Astrocyte of the hippocampus (primary cell): ENCODE data around the gene BHLHE23.

Experiments used
- DNase-seq: peaks from one replicate; pipeline ENCODE4 v3.0.0; 2011; ENCODE audit warnings: low read depth, low spot score

The BHLHE23 gene

DNA sequence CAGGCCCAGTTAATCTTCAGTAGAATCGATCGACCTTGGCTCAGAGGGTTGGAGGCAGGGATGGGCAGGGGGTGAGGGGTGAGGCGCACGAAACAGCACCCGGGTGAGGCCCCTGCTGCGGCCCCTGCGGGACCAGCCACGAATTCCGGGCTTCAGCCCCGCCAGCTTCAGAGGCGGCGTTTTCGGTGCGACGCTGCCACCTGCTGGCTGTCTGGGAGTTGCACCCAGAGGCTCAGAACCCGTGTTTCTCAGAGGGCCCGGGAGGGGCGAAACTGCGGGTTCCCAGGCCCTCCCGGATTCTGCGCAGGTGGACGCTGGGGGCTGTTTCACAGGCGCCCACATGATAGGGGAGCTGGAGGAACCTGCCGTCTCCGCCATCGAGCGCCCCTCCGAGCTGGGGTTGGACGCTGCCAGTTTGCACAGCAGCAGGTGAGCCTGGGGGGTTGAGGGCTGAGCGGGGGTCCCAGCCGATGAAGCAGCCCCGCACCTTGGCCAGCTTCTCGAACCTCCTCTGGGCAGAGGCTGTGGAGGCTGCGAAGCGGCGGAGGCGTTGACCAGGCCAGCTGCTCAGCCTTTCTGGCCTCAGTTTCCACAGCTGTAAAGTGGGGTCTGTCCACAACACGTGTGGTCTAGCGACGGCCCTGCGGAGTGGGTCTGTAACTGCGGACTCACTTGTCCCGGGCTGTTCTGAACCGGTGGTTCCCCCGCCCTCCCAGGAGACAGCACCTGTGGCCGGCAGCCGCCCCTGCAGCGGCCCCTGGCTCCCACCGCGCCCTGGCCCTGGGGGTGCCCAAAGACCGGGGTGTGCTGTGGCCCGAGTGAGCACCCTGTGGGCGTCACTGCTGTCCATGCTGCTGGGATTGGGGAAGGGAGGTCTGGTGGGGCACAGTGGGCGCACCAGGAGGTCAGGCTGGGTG lies 2.5 kb upstream of the BHLHE23 start:
- peak; percentile 85 for DNase-seq

- no peak for DNase-seq
Measured at GRCh38 chr20:63008541-63009044, 1.8 kb upstream of the BHLHE23 start.

DNA sequence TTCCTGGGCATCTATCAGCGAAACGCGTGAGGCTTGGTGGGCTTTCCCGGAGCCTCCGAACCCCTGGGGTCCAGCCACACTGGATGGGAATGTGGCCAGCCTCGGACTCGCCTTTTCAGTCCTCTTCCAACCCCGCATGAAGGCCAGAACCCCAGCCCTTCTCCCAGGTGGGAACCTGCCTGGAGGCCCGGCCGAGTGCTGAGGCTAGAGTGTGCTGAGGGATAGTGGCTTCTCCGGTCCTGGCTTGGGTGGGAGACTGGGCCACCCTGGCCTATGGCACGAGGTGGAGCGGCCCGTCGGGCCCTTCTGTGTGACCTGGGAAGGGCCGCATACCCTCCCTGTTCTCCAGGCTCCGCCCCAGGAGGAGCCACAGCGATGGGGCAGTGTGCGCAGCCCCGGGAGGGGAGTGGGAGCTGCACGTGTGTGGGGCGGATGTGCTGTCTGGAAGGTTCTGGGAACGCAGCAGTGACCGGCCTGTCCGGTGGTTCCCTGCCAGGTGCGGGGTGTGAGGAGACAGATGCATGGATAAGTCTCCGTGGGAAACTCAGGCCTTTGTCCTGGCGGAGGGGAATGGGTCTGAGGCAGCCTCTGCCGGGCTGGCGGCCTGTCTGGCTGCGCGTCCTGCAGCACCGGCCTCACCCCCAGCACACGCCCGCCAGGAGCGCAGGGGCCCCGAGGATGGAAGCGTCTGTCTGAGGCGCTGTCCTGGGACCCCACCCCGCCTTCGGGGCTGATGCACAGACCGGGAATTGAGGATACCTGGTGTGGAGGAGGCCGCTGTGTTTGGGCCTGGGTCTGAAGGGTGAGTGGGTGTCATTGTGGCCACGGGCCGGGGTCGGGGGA lies 1.1 kb upstream of the BHLHE23 start:
- DNase-seq: no peak

- no peak for DNase-seq
Measured at GRCh38 chr20:63007360-63007645, 539 bp upstream of the BHLHE23 start.

- DNase-seq: peak; percentile 34
Measured at GRCh38 chr20:63005862-63006539, 763 bp downstream of the BHLHE23 start.

GRCh38 chr20:63005365-63005861 lies 1.4 kb downstream of the BHLHE23 start:
- peak; percentile 18 for DNase-seq

GRCh38 chr20:63004607-63005364 lies 2.0 kb downstream of the BHLHE23 start:
- DNase-seq: no peak

DNA sequence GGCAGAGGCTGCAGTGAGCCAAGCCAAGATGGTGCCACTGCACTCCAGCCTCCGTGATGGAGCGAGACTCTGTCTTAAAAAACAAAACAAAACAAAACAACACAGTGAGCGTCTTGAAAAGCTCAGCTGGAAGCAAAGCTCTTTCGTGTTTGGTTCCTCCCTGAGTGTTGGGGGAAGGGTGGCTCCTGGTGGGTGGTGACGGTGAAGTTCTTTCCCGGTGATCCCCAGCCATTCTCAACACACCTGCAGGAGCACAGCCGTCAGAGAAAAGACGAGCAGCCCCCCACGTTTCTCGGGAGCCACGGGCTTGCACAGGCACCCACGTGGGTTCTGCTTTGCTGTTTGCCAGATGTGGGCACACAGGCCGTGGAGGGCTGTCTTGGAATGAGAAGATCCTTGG lies 3.2 kb downstream of the BHLHE23 start:
- no peak for DNase-seq

DNA sequence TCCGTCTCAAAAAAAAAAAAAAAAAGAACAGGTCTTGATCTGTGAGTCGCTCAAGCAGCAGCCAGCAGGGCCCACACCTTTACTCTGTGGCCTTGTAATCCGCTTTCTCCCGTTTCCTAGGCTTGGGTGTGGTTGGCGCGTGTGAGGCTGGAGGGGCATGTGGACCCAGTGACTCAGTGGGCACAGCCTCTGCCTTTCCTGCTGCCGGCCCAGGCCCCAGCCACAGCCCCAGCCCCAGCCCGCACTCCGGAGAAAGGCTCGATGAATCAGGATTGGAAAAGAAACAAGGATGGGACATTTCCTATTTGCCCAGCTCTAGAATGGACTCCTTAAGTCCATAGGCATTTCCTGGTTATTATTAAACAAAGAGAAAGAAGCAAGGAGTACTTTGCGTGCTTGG lies 4.3 kb downstream of the BHLHE23 start:
- DNase-seq: no peak

GRCh38 chr20:63000958-63001357 lies 5.8 kb downstream of the BHLHE23 start:
- DNase-seq: no peak

GRCh38 chr20:63000036-63000435 lies 6.7 kb downstream of the BHLHE23 start:
- DNase-seq: no peak

- DNase-seq: no peak
Measured at GRCh38 chr20:62999580-62999979, 7.2 kb downstream of the BHLHE23 start.

DNA sequence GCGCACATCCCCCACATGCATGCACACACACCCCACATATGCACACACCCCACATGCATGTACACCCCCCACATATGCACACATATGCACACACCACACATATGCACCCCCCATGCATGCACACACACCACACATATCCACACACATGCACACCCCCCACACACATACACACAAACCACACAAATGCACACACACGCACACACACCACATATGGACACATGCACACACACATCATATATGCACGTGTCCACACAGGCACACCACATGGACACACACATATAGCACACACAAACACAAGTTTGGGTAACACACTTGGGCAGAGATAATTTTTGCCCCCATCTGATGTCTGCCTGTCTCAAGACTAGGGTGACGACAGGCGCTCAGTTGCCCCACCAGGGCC lies 8.3 kb downstream of the BHLHE23 start:
- DNase-seq: no peak

DNA sequence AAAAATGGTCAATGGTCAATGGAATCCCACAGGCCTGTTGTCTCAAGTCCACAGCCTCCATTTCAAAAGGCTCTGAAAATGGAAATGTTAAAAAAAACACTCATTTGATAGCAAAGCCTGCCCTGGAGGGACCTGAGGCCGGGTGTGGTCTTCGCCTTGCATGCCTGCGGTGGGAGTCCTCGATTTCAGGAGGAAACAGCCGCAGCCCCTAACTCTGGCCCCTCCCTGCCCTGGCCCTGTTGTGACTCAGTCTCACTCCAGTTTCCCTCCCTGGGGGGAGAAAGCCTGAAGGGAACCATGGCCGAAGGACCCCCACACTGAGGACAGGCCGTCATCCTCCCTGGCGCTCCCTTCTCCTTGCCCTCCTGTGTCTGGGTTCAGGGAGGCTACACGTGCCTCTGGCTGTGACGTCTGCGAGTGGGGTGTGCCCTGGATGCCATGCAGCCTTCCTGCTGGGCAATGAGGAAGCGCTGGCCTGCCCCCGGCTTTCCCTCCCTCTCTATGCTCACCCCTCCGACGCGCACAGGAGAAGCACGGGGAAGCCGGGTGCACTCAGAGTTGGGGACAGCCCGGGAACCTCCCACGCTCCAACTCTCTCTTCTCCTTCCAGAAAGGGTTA lies 9.2 kb downstream of the BHLHE23 start:
- DNase-seq: no peak

DNA sequence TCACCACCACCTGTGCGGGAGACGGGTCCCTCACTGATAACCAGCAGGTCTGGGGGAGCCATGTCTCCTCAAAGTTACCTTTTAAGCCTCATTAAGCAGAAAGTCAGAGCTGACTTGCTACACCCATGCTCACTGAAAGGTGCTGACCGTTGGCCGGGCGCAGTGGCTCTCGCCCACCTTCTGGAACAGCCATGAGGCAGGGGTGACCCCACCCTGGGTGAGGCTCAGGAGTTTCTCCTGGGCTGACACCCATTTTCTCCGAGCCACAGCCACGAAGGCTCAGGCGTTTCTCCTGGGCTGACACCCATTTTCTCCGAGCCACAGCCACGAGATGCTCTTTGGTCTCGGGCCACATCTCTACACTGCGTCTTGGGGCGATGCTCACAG lies 10.2 kb downstream of the BHLHE23 start:
- DNase-seq: no peak

DNA sequence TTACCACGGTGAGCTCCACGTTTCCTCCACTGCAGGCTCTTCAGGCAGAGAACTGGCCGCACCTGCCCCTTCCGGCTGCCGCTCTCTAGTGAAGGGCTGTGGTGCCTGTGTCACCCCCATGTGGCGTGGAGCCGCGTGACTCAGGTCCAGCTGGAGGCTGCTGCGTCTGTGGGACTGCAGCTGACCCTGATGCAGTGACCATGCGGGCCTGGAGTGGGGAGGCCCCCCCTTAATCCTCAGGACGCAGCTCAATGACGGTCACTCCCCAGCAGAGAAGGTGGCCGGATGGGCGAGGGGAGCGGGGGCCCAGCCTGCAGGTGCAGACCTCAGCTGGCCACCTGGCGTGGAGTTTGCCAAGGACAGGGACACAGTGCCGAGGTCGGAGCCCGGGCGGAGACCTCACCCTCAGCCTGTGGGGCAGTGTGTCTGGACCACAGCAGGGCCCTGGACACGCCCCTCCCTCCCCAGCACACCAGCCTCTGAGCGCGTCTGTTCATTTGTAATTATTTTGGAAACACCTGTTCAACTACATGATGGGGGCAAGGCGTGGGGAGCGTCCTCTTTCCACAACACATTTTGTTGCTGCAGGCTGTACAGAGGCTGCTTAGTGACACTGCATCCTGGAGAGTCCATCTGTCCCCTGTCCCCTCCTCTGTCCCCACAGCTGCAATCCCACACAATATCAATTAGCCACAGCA lies 10.7 kb downstream of the BHLHE23 start:
- DNase-seq: no peak

GRCh38 chr20:62995481-62995880 lies 11.3 kb downstream of the BHLHE23 start:
- no peak for DNase-seq

- DNase-seq: no peak
Measured at GRCh38 chr20:62994869-62995281, 11.9 kb downstream of the BHLHE23 start.

GRCh38 chr20:62993856-62994494 lies 12.8 kb downstream of the BHLHE23 start:
- DNase-seq: no peak

DNA sequence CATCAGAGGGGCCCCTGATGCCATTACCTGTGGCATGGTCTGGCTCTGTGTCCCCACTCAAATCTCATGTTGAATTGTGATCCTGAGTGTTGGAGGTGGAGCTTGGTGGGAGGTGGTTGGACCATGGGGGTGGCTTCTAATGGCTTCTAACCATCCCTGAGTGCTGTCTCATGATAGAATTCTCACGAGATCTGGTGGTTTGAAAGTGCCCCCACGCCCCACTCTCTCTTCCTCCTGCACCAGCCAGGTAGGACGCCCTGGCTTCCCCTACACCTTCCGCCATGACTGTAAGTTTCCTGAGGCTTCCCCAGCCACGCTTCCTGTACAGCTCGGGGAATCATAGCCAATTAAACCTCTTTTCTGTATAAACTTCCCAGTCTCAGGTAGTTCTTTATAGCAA lies 14.9 kb downstream of the BHLHE23 start:
- DNase-seq: no peak
